NB4 (cell line): ENCODE results near the gene LRRC1.

ENCODE experiments used
- DNase-seq: peaks from one replicate; pipeline ENCODE4 v3.0.0; 2010; ENCODE audit warnings: low read depth
- H3K4me3 ChIP-seq: one replicate; pipeline ENCODE4 v1.5.1; 2011; ENCODE audit warnings: mild to moderate bottlenecking, low read depth, low read length, moderate library complexity
- MYC ChIP-seq: IDR thresholded peaks from 2 replicates; pipeline ENCODE4 v1.6.1; 2011; ENCODE audit warnings: low read depth, low read length
- POLR2A ChIP-seq: IDR thresholded peaks from 2 replicates; pipeline ENCODE4 v1.6.1; 2011; ENCODE audit warnings: mild to moderate bottlenecking; ENCODE audit not compliant: insufficient read length; ENCODE audit errors: extremely low read depth
- TF ChIP-seq, protein P1 (sequence below): IDR thresholded peaks from one replicate; pipeline ENCODE4 v1.5.1; 2012; ENCODE audit warnings: low read depth, low read length
- TF ChIP-seq, protein P2 (sequence below): IDR thresholded peaks from 2 replicates; pipeline ENCODE4 v1.6.1; 2011; ENCODE audit warnings: low read depth, low read length

LRRC1 gene

DNA sequence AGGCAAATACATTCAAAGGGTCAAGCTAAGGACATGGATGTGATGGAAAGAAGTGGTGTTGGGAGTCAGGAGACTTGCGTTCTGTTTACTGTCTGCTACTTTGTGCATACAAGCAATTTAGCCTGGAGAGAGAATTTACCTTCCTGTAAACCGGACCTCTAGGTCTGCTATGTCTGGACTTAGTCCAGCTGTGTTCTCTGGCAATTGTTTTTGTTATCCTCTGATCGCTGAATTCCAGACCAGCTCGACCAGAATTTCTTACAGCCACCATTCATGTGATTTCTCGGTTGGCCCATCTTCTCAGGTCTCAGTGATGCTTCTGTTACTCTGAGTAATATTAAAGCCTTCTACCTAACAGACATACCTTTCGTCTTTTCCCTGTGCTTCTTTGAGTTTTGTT is 75.2 kb downstream of the LRRC1 start:
- H3K4me3 ChIP-seq: no peak overlapping the region
- TF ChIP-seq, protein P1, sequence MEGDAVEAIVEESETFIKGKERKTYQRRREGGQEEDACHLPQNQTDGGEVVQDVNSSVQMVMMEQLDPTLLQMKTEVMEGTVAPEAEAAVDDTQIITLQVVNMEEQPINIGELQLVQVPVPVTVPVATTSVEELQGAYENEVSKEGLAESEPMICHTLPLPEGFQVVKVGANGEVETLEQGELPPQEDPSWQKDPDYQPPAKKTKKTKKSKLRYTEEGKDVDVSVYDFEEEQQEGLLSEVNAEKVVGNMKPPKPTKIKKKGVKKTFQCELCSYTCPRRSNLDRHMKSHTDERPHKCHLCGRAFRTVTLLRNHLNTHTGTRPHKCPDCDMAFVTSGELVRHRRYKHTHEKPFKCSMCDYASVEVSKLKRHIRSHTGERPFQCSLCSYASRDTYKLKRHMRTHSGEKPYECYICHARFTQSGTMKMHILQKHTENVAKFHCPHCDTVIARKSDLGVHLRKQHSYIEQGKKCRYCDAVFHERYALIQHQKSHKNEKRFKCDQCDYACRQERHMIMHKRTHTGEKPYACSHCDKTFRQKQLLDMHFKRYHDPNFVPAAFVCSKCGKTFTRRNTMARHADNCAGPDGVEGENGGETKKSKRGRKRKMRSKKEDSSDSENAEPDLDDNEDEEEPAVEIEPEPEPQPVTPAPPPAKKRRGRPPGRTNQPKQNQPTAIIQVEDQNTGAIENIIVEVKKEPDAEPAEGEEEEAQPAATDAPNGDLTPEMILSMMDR: no peak
- TF ChIP-seq POLR2A: no peak
- no peak for TF ChIP-seq MYC
- TF ChIP-seq, protein P2, sequence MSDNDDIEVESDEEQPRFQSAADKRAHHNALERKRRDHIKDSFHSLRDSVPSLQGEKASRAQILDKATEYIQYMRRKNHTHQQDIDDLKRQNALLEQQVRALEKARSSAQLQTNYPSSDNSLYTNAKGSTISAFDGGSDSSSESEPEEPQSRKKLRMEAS: no peak
- no peak for DNase-seq

DNA sequence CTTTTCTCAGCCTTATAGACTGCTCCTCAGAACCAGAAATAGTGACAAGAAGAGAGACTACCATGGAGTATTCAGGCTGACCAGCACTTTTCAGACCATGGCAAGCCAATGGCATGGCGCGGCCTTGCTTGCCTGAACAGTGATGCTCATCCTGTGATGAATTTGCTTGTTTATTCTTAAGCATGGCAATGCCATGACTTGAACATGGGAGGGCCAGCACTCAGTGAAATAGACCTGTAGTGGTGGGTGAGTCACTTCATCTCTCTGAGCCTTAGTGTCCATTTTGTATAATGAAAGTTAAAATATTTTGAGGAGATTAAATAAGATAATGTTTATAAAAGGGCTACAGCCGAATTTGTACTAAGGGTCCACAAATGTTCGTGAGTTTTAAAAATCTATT is 79.1 kb downstream of the LRRC1 start:
- DNase-seq: no peak
- no peak for TF ChIP-seq POLR2A
- TF ChIP-seq, protein P2: no peak
- TF ChIP-seq, protein P1: no peak
- no peak for TF ChIP-seq MYC
- no peak overlapping the region for H3K4me3 ChIP-seq

DNA sequence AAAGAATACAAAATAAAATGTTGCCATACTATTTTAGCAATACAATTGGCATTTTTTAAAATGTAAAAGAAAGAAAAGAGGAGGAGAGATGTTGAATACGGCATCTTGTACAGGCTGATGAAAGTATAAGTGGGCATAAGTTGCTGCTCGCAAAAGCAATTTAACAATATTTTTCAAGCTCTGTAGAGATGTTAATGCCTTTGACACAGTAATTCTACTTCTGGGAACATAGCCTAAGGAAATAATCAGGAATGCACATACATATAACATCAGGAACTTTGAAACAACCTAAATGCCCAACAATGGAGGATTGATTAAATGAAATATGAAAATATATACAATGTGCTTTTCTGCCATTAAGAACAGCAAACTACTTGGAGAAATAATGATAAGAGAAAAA is 80.2 kb downstream of the LRRC1 start:
- H3K4me3 ChIP-seq: no peak overlapping the region
- TF ChIP-seq MYC (no peak), POLR2A (no peak)
- TF ChIP-seq, protein P1: no peak
- TF ChIP-seq, protein P2: no peak
- DNase-seq: no peak

DNA sequence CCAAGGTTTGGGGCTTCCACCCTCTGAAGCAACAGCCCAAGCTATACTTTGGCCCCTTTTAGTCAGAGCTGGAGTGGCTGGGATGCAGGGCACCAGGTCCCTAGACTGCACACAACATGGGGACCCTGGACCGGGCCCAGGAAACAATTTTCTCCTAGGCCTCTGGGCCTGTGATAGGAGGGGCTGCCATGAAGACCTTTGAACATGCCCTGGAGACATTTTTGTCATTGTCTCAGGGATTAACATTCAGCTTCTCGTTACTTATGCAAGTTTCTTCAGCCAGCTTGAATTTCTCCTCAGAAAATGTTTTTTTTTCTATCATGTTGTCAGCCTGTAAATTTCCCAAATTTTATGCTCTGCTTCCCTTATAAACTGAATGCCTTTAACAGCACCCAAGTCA is 82.3 kb downstream of the LRRC1 start:
- no peak for DNase-seq
- H3K4me3 ChIP-seq: no peak overlapping the region
- TF ChIP-seq, protein P1: no peak
- no peak for TF ChIP-seq POLR2A
- TF ChIP-seq MYC: no peak
- TF ChIP-seq, protein P2: no peak

DNA sequence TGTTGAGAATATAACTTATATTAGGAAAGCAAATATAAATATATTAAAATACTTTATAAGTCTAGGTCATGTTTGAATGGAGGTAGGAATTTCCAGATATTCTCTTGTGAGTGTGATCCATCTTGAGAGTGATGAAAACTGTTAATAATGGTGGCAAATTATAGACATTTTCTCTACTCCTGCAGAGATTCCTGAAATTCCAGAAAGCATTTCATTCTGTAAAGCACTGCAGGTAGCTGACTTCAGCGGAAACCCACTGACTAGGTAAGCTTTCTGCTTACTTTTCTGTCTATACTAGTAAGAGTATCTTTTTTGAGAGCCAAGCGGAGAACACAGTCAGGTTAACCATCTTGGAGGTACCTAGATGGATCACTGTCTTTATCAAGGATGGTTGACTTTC is 84.0 kb downstream of the LRRC1 start:
- TF ChIP-seq, protein P1: no peak
- no peak overlapping the region for H3K4me3 ChIP-seq
- no peak for DNase-seq

DNA sequence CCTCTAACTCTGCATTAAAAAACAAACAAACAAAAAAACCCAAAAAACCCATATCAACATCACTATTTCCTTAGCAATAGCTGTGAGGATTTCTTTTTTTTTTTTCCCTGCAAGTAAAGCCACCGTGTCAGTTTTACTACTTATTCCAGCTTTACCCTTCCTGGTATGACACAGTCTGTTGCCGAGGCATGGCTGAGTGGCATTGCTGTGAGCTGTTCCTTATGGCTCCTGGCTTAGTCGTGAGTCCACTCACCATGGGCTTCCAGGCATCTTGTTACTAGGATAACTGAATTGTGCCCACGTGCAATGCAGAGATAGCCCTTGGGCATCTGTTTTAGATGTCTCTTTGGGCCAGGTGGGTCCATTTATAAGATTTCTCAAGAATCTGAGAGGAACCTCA is 84.8 kb downstream of the LRRC1 start:
- H3K4me3 ChIP-seq: no peak overlapping the region
- TF ChIP-seq, protein P1: no peak
- TF ChIP-seq MYC (no peak), POLR2A (no peak)
- TF ChIP-seq, protein P2: no peak
- DNase-seq: no peak
